Pancreas (tissue), 10 donors: ENCODE measurements around the gene TET3. TPM values are rescaled to one million over a fixed set of nuclear protein-coding genes. Genes with fewer than 3 reads are reported as not detected.
A peak's percentile ranks its signal among the peaks of the same experiment; 100 is the strongest.

Source experiments
- ATAC-seq, 4 donors: fragments of 200-7000 bp; cut with Tn5 transposase; one replicate each; pipeline versions ENCODE4 v1.8.0 to v1.9.1; 2020; ENCODE audit warnings: mild to moderate bottlenecking in 4 of 4, moderate library complexity in 4 of 4
- DNase-seq, 6 donors: peaks; one replicate each; pipeline ENCODE4 v3.0.0-alpha.2; 2020
- FAIRE-seq: peaks from 2 replicates; lab custom pipeline; 2012; peaks lifted over from hg19 to GRCh38; lab: Jason Lieb, UNC
- H3K27ac ChIP-seq, 4 donors: fragments of 200-600 bp; sonication (generic); 1 replicate in 3 of 4; 2 replicates in 1 of 4; pipeline versions ENCODE4 v1.5.0 to v1.8.0; 2020
- H3K27me3 ChIP-seq, 4 donors: fragments of 200-600 bp; one replicate each; pipeline ENCODE4 v1.8.0; 2021
- H3K36me3 ChIP-seq, 3 donors: fragments of 200-600 bp; sonication (generic) in 1 of 3; one replicate each; pipeline versions ENCODE4 v1.5.0 to v1.8.0; 2020 to 2021
- H3K4me1 ChIP-seq, 3 donors: fragments of 200-600 bp; one replicate each; pipeline ENCODE4 v1.8.0; 2021
- H3K4me3 ChIP-seq, 4 donors: fragments of 200-600 bp; sonication (generic) in 2 of 4; one replicate each; pipeline versions ENCODE4 v1.5.0 to v1.8.0; 2020 to 2021
- H3K9me3 ChIP-seq, 4 donors: fragments of 200-600 bp; one replicate each; pipeline ENCODE4 v1.8.0; 2021
- WGBS, 2 donors: extraction: QIAGEN DNeasy Blood & Tissue Kit; methylation state at CpG; one replicate each; pipeline ENCODE4 v1.1.7; 2013; 5-methylcytosine and 5-hydroxymethylcytosine counted together
- intact Hi-C, 3 donors: fragments of 100-400 bp; cut with DNase I; formaldehyde crosslinking; loops; one replicate each; pipeline versions ENCODE4 v1.11.1 to v1.14.2; 2022
- polyA plus RNA-seq, 2 donors: library from polyadenylated mRNA; stranded (reverse); fragments of 200-250 nt; gene quantifications; one replicate each; pipeline ENCODE4 v1.2.3, GENCODE V29; 2013
- total RNA-seq, 6 donors: library from RNA; stranded (reverse); fragmentation: NEBNext Ultra II Directional in 4 of 6; extraction: Animal tissue kit (Norgen Biotek cat#: 25700) in 4 of 6; gene quantifications; one replicate each; pipeline versions ENCODE4 v1.2.1 to v1.2.4, GENCODE V29; 2021 to 2023
- TF ChIP-seq, protein P1 (sequence below), 4 donors: fragments of 200-600 bp; sonication (generic) in 3 of 4; IDR thresholded peaks; one replicate each; pipeline versions ENCODE4 v1.5.0 to v1.8.0; 2021; ENCODE audit warnings: antibody characterized with exemption in 4 of 4
- donor health status: healthy with polysubstance abuse.
- donor health status: DM: no; HTN: no; CAD: no; lungs with moderate emphysema.
- donor health status: DM: no; HTN: no; CAD: no.
- donor health status: control.
- donor health status: control.
- donor health status: Bipolar disorder and iron deficiency.
- donor health status: DM: yes; HTN: yes; CAD: no.
- donor health status: DM: no; HTN: no; CAD: no.
- donor health status: DM: no; HTN: no; CAD: no.
- donor health status: DM: yes; HTN: yes; CAD: no.

The TET3 gene
- total and polyA plus RNA-seq, 8 donors: 1.5 to 8.6 (median 4.8) TPM

DNA sequence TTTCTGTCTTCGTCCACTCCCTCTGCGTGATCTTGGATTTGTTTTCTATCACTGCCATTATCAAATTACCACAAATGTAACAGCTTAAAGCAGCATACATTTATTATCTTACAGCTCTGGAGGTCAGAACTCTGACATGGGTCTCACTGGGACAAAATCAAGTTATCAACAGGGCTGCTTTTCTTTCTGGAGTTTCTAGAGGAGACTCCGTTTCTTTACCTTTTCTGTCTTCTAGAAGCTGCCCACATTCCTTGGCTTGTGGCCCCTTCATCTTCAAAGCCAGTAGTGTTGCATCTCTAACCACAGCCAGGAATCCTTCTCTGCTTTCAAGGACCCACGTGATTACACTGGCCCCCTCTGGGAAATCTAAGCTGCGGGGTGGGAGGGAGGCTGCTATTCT lies 21.9 kb upstream of the TET3 start:
- 72 to 92% methylated on average over 5 of the region's 5 CpGs for WGBS, 2 donors
- Histone ChIP-seq H3K36me3 (peaks cover 0 to 17% (median 0%) of the 10 kb centered on the region in 3 donors), H3K4me1 (no peaks in the 10 kb centered on the region), H3K27me3 (no peaks in the 10 kb centered on the region), H3K4me3 (no peak overlapping the region), H3K9me3 (no peaks in the 10 kb centered on the region), H3K27ac (no peak overlapping the region)
- TF ChIP-seq, protein P1, sequence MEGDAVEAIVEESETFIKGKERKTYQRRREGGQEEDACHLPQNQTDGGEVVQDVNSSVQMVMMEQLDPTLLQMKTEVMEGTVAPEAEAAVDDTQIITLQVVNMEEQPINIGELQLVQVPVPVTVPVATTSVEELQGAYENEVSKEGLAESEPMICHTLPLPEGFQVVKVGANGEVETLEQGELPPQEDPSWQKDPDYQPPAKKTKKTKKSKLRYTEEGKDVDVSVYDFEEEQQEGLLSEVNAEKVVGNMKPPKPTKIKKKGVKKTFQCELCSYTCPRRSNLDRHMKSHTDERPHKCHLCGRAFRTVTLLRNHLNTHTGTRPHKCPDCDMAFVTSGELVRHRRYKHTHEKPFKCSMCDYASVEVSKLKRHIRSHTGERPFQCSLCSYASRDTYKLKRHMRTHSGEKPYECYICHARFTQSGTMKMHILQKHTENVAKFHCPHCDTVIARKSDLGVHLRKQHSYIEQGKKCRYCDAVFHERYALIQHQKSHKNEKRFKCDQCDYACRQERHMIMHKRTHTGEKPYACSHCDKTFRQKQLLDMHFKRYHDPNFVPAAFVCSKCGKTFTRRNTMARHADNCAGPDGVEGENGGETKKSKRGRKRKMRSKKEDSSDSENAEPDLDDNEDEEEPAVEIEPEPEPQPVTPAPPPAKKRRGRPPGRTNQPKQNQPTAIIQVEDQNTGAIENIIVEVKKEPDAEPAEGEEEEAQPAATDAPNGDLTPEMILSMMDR (IDR thresholded peaks at IDR 0.05): no peak
- no peak for ATAC-seq
- intact Hi-C loops: no loop called here
- FAIRE-seq: no peak
- no peak for DNase-seq

DNA sequence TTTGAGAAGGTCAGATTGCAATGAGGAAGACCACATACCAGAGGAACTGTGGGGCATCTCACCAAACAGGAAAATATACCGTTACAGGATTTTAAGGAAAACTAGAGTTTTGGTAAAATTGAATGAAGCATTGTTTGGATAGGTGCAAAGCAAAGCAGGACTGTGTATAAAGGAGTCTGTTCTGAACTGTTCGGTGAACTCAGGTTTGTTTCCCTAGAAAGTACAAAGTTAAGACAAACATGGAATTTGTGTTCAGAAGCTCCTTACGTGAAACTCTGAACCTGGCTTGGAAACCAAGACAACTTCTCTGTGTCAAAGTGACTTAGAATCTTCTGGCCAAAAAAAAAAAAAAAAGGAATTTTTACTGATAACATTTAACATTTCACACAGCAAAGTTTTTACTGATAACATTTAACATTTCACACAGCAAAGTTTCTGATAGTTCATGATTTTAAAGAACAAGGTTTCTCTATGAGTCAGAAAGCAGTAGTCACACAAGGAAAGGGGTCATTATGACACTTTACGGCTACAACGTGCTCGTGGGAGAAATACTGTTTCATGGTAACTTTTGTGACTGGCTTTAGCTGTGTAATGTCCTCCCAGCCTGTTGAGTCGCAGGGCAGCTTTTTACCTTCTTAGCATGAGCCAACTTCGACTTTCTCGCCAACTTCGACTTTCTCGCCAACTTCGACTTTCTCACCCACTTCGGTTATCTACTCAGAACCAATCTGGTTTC lies 21.2 kb upstream of the TET3 start:
- 59 to 70% methylated on average over 13 of the region's 13 CpGs for WGBS, 2 donors

DNA sequence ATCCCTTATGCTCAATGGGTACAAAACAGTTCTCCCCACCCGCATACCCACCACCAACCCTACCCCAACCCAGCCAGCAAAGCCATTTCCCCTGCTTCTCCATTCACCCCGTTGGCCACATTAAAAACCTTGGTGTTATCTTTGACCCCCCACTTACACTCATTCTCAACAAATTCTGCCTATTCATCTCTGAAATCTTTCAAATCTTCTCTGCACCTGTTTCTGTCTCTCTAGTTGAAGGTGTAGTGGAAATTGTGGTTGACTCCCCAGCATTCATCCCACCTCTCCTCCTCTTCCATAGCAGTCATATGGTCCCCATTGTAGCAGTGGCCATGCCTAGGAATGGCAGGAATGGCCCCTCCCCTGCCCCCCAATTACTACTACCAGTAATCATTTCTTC lies 20.5 kb upstream of the TET3 start:
- Histone ChIP-seq H3K27ac (no peak overlapping the region), H3K4me3 (no peak overlapping the region), H3K9me3 (no peaks in the 10 kb centered on the region), H3K27me3 (no peaks in the 10 kb centered on the region), H3K4me1 (no peaks in the 10 kb centered on the region), H3K36me3 (peaks cover 0 to 3% (median 0%) of the 10 kb centered on the region in 3 donors)
- DNase-seq (no peak), FAIRE-seq (no peak), ATAC-seq (no peak)
- intact Hi-C loops: no loop called here
- 85 to 93% methylated on average over 2 of the region's 2 CpGs for WGBS, 2 donors
- TF ChIP-seq, protein P1 (IDR thresholded peaks at IDR 0.05): no peak

More for the DNA sequence above, 21.2 kb upstream of the TET3 start:
- FAIRE-seq (no peak), DNase-seq (no peak), ATAC-seq (peak in 1 of 4 donors; percentile 38)
- H3K36me3 ChIP-seq: peaks cover 0 to 10% (median 0%) of the 10 kb centered on the region in 3 donors
- intact Hi-C loops: no loop called here
- H3K4me3 ChIP-seq: no peak overlapping the region
- TF ChIP-seq, protein P1 (IDR thresholded peaks at IDR 0.05): no peak
- no peaks in the 10 kb centered on the region for H3K4me1 ChIP-seq
- no peaks in the 10 kb centered on the region for H3K9me3 ChIP-seq
- no peak overlapping the region for H3K27ac ChIP-seq
- no peaks in the 10 kb centered on the region for H3K27me3 ChIP-seq

DNA sequence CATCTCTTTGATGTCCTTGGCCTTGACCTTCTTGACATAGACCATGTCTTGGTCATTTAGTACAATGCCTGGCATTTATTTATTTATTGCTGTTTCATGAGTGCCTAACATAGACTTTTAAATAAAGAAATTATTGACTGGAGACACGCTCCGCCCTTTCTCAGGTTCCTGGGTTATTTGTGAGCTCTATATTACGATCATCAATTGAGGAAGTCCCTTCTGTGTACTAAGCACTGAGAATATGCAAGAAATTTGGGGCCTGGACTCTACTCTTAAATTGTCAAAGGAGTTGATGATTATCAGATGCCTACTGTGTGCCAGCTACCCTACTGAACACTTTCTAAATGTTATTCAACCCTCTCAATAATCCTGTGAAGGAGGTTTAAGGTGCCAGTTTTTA lies 19.7 kb upstream of the TET3 start:
- FAIRE-seq (no peak), DNase-seq (no peak), ATAC-seq (no peak)
- Histone ChIP-seq H3K36me3 (no peaks in the 10 kb centered on the region), H3K4me1 (no peaks in the 10 kb centered on the region), H3K27me3 (no peaks in the 10 kb centered on the region), H3K9me3 (no peaks in the 10 kb centered on the region), H3K27ac (no peak overlapping the region), H3K4me3 (no peak overlapping the region)
- 97 to 98% methylated on average over 3 of the region's 3 CpGs for WGBS, 2 donors
- intact Hi-C loops: no loop called here
- TF ChIP-seq, protein P1 (IDR thresholded peaks at IDR 0.05): no peak

DNA sequence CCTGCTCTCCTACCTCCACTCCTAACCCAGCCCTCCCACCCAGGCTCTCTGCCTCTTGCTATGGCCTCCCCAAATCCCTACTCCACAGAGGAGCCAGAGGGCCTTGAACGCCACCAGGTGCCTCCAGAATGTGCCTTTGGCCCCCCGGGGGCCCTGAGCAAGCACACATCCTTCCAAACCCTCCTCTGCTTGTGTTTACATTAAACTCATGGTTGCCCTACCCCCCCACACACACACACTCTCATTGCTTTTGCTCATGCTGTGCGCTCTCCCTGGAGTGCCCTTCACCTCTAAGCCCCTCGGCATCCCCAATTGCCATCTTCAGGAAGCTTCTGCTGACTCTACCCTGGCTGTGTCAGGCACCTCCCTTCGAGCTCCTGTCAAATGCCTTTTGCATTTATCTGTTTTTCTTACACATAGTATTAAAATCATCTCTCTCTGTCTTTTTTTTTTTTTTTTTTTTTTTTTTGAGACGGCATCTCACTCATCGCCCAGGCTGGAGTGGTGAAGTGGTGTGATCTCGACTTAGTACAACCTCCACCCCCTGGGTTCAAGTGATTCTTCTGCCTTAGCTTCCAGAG lies 16.3 kb upstream of the TET3 start:
- Histone ChIP-seq H3K36me3 (no peaks in the 10 kb centered on the region), H3K4me1 (peaks cover 6 to 11% (median 9%) of the 10 kb centered on the region in 3 donors), H3K9me3 (no peaks in the 10 kb centered on the region), H3K27ac (no peak overlapping the region), H3K4me3 (no peak overlapping the region), H3K27me3 (no peaks in the 10 kb centered on the region)
- DNase-seq (no peak), ATAC-seq (no peak), FAIRE-seq (no peak)
- intact Hi-C loops: no loop called here
- TF ChIP-seq, protein P1 (IDR thresholded peaks at IDR 0.05): no peak
- 90 to 96% methylated on average over 8 of the region's 8 CpGs for WGBS, 2 donors
